ENCODE data around the gene NGEF. TPM values are rescaled to one million over a fixed set of nuclear protein-coding genes. Genes with fewer than 3 reads are reported as not detected.
"Not testable (repeated sequence)": the region's sequence is repeated elsewhere in the genome, so short reads cannot be mapped to it uniquely, and the experiment has no call there.

The NGEF gene
- total RNA-seq, 1 donor: 17.4 TPM

DNA sequence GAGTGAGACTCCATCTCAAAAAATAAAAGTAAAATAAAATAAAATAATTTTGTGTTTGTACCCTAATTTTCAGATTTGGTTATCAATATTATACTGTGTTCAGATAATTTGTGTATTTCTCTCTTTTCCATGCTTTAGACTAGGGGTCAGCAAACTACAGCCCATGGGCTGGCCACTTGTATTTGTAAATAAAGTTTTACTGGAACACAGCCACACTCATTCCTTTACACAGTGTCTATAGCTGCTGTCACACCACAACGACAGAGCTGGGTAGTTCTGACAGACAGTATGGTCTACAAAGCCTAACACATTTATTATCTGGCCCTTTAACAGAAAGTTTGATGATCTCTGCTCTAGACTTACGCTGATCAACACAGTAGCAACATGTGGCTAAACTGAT, 99.2 kb downstream of the NGEF start:
- no peak overlapping the region for H3K4me3 ChIP-seq (ENCODE audit: low read depth, low read length)
- TF ChIP-seq, protein P1, sequence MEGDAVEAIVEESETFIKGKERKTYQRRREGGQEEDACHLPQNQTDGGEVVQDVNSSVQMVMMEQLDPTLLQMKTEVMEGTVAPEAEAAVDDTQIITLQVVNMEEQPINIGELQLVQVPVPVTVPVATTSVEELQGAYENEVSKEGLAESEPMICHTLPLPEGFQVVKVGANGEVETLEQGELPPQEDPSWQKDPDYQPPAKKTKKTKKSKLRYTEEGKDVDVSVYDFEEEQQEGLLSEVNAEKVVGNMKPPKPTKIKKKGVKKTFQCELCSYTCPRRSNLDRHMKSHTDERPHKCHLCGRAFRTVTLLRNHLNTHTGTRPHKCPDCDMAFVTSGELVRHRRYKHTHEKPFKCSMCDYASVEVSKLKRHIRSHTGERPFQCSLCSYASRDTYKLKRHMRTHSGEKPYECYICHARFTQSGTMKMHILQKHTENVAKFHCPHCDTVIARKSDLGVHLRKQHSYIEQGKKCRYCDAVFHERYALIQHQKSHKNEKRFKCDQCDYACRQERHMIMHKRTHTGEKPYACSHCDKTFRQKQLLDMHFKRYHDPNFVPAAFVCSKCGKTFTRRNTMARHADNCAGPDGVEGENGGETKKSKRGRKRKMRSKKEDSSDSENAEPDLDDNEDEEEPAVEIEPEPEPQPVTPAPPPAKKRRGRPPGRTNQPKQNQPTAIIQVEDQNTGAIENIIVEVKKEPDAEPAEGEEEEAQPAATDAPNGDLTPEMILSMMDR (IDR thresholded peaks at IDR 0.05; ENCODE audit: insufficient read depth, low read length): no peak
- DNase-seq (ENCODE audit: low read depth): no peak

DNA sequence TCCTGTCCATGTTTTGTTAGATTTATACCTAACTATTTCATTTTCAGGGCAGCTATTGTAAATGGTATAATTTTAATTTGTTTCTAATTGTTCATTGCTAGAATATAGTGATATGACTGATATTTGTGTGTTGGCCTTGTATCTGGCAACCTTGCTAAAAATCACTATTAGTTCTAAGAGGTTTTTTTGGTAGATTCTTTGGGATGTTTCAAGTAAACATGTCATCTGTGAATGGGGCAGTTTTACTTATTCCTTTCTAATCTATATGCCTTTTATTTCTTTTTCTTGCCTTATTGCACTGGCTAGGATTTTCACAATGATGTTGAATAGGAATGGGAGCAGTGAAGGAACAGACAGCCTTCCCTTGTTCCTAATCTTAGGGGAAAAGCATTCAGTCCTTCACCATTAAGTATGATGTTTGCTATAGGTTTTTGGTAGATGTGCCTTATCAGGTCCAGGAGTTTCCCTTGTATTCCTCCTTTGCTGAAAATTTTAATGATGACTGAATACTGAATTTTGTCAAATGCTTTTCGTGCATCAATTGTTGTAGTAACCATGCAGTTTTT, 101.3 kb downstream of the NGEF start:
- no peak for DNase-seq (ENCODE audit: low read depth)
- TF ChIP-seq, protein P1 (IDR thresholded peaks at IDR 0.05; ENCODE audit: insufficient read depth, low read length): no peak

DNA sequence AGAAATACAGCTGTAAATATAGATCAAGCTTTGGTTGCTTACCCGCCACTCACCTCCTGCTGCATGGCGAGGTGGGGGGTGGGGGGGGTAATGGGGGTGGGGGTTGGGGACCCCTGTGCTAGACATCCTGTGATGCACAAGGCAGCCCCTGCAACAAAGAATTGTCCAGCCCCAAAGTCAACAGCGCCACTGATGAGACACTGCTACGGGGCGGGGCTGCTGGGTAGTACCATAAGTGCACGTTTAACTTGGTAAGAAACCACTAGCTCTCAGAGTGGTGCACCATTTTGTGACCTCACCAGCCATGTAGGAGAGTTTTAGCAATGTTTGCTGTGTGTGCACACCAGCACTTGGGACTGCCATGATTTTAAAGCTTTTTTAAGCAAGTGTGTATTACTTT, 102.7 kb downstream of the NGEF start:
- H3K4me3 ChIP-seq (ENCODE audit: low read depth, low read length): no peak overlapping the region
- TF ChIP-seq, protein P1 (IDR thresholded peaks at IDR 0.05; ENCODE audit: insufficient read depth, low read length): no peak
- no peak for DNase-seq (ENCODE audit: low read depth)

More for the DNA sequence above, 101.3 kb downstream of the NGEF start:
- no peak overlapping the region for H3K4me3 ChIP-seq (ENCODE audit: low read depth, low read length)

DNA sequence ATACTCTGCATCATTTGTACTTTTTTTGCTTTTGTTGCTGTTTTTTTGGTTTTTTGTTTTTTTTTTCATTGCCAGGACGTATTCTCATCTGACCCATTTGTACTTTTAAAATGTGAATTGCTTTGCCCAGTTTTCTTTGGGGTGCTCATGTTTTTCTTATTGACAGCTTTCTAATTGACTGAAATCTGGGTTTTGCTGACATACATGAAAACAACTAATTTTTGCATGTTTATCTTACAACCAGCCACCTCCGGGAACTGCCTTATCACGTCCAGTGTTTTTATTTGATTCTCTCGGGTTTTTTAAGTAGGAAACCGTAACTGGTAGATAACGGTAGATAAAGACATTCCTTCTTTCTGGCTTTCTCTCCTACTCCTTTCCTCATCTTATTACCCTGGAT, 104.4 kb downstream of the NGEF start:
- TF ChIP-seq, protein P1 (IDR thresholded peaks at IDR 0.05; ENCODE audit: insufficient read depth, low read length): no peak
- DNase-seq (ENCODE audit: low read depth): peak; percentile 45
- no peak overlapping the region for H3K4me3 ChIP-seq (ENCODE audit: low read depth, low read length)

DNA sequence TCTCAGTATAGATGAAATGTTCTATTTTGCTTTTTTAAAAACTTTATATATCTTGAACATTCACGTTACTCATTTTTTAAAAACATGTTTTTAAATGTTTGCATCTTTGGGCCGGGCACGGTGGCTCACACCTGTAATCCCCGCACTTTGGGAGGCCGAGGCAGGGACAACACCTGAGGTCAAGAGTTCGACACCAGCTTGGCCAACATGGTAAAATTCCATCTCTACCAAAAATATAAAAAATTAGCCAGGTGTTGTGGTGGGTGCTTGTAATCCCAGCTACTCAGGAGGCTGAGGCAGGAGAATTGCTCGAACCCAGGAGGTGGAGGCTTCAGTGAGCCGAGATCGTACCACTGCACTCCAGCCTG, 105.4 kb downstream of the NGEF start:
- DNase-seq (ENCODE audit: low read depth); H3K4me3 ChIP-seq (ENCODE audit: low read depth, low read length): not testable (repeated sequence)

DNA sequence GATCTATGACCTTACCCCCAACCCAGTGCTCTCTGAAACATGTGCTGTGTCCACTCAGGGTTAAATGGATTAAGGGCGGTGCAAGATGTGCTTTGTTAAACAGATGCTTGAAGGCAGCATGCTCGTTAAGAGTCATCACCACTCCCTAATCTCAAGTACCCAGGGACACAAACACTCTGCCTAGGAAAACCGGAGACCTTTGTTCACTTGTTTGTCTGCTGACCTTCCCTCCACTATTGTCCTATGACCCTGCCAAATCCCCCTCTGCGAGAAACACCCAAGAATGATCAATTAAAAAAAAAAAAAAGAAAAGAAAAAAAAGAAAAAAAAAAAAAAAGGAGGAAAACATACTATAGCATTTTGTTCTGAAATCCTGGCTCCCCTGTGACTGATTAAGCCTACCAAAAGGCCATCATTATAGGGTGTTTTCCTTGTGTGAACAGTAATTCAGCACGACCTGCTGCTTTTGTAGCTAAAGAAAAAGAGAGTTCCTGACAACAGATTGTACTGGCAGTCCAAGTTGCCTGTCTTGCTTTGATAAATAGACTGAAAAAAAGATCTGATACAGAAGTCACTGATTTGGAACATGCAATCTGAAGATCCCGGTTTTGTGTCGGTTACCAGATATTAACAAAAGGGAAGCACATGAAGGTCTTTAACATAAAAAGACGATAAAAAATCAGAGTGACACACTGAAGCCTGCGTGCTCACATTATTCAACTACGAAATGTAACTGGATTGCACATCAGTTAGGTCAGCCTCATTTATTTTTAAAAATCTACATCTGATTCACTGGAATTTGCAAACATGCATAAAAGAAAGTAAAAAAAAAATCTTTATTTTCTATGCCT, 106.0 kb downstream of the NGEF start:
- H3K4me3 ChIP-seq (ENCODE audit: low read depth, low read length); DNase-seq (ENCODE audit: low read depth): not testable (repeated sequence)

DNA sequence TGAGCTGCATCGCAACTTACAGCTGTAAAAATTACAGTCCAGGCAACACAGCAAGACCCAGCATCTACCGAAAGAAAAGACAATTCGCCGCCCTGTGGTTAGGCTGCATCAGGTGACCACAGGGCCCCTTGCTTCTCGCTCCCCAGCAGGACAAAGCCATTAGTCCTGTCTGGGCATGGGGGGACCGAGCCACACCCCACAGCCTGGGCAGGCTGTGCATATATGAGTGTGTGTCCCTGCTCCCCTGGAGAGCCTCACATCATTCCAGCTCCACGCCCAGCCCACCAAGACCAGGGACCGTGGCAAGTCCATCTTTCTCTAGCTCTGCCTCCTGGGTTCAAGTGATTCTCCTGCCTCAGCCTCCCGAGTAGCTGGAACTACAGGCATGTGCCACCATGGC, 109.1 kb downstream of the NGEF start:
- no peak overlapping the region for H3K4me3 ChIP-seq (ENCODE audit: low read depth, low read length)
- DNase-seq (ENCODE audit: low read depth): no peak
- TF ChIP-seq, protein P1 (IDR thresholded peaks at IDR 0.05; ENCODE audit: insufficient read depth, low read length): no peak
